HG03469 (cell line): ENCODE data around the gene IGSF21.
"Not testable (repeated sequence)": the region's sequence is repeated elsewhere in the genome, so short reads cannot be mapped to it uniquely, and the experiment has no call there.

Experiments used
- ATAC-seq: cut with Tn5 transposase; IDR thresholded peaks from one replicate; pipeline ENCODE4 v1.9.1; 2021; ENCODE audit warnings: mild to moderate bottlenecking, moderate library complexity, moderate number of reproducible peaks; ENCODE audit not compliant: unreplicated experiment

The IGSF21 gene

GRCh38 chr1:18414321-18414720 is 306.7 kb downstream of the IGSF21 start:
- no peak for ATAC-seq

GRCh38 chr1:18414872-18415447 is 307.4 kb downstream of the IGSF21 start:
- no peak for ATAC-seq

GRCh38 chr1:18415448-18416027 is 307.9 kb downstream of the IGSF21 start:
- ATAC-seq = no peak

GRCh38 chr1:18416126-18416525 is 308.5 kb downstream of the IGSF21 start:
- not testable (repeated sequence) for ATAC-seq

GRCh38 chr1:18417316-18418269 is 310.0 kb downstream of the IGSF21 start:
- no peak for ATAC-seq

- no peak for ATAC-seq
These were observed 311.7 kb downstream of the IGSF21 start for GRCh38 chr1:18419113-18419844.

GRCh38 chr1:18419845-18420184 is 312.2 kb downstream of the IGSF21 start:
- ATAC-seq = no peak

GRCh38 chr1:18422076-18422777 is 314.6 kb downstream of the IGSF21 start:
- no peak for ATAC-seq

- ATAC-seq = no peak
These were observed 315.4 kb downstream of the IGSF21 start for GRCh38 chr1:18422954-18423353.

GRCh38 chr1:18426580-18426979 is 319.0 kb downstream of the IGSF21 start:
- ATAC-seq = no peak
